Ovary (tissue), 3 donors: ENCODE data around the gene ITIH6.
"Not testable (repeated sequence)": the region's sequence is repeated elsewhere in the genome, so short reads cannot be mapped to it uniquely, and the experiment has no call there.

Source experiments
- POLR2A ChIP-seq: fragments of 450-650 bp; IDR thresholded peaks from one replicate; pipeline ENCODE4 v1.6.1; 2017; ENCODE audit warnings: antibody characterized with exemption, mild to moderate bottlenecking, moderate library complexity
- TF ChIP-seq, protein P1 (sequence below), 3 donors: fragments of 450-650 bp in 2 of 3; fragments of 200-600 bp in 1 of 3; IDR thresholded peaks; one replicate each; pipeline versions ENCODE4 v1.5.1 to v1.8.0; 2016 to 2022; ENCODE audit warnings: antibody characterized with exemption in 3 of 3, mild to moderate bottlenecking in 1 of 3
- donor health status: DM: no; HTN: no; CAD: no.

GRCh38 chrX:54841184-54841874 lies 43.3 kb upstream of the ITIH6 start:
- TF ChIP-seq POLR2A, result not testable (repeated sequence)
- TF ChIP-seq, protein P1, sequence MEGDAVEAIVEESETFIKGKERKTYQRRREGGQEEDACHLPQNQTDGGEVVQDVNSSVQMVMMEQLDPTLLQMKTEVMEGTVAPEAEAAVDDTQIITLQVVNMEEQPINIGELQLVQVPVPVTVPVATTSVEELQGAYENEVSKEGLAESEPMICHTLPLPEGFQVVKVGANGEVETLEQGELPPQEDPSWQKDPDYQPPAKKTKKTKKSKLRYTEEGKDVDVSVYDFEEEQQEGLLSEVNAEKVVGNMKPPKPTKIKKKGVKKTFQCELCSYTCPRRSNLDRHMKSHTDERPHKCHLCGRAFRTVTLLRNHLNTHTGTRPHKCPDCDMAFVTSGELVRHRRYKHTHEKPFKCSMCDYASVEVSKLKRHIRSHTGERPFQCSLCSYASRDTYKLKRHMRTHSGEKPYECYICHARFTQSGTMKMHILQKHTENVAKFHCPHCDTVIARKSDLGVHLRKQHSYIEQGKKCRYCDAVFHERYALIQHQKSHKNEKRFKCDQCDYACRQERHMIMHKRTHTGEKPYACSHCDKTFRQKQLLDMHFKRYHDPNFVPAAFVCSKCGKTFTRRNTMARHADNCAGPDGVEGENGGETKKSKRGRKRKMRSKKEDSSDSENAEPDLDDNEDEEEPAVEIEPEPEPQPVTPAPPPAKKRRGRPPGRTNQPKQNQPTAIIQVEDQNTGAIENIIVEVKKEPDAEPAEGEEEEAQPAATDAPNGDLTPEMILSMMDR (IDR thresholded peaks at IDR 0.05), result not testable (repeated sequence)
